IMR-90 (cell line): ENCODE data around the gene CD2. TPM values are rescaled to one million over a fixed set of nuclear protein-coding genes. Genes with fewer than 3 reads are reported as not detected.

Source experiments
- ATAC-seq: fragments of 200-7000 bp; cut with Tn5 transposase; 2 replicates; pipeline ENCODE4 v1.9.1; 2020; ENCODE audit warnings: low read depth, mild to moderate bottlenecking, moderate library complexity
- BruUV-seq: library from RNA; stranded (reverse); fragments of 400-500 nt; replicated peaks from 2 replicates; lab custom pipeline; 2021; lab: Mats Ljungman, UMichigan
- CTCF ChIA-PET: fragments of 300-600 bp; formaldehyde crosslinking; extraction: SDS; loops from one replicate; lab custom pipeline; 2021; ENCODE audit warnings: antibody characterized with exemption; lab: Yijun Ruan, JAX
- POLR2A ChIA-PET: fragments of 300-600 bp; sonication (Branson Sonifier 250); formaldehyde crosslinking; loops from one replicate; lab custom pipeline; 2022; ENCODE audit warnings: antibody characterized with exemption; ENCODE audit not compliant: unreplicated experiment; lab: Charles Lee
- DNase-seq: peaks from one replicate; pipeline ENCODE4 v3.0.0; 2013
- H2AFZ ChIP-seq: replicated peaks from 2 replicates; pipeline ENCODE3; 2013; ENCODE audit warnings: low read length, mild to moderate bottlenecking; ENCODE audit not compliant: poor library complexity
- H2AK5ac ChIP-seq: 2 replicates; pipeline ENCODE4 v1.6.1; 2013; ENCODE audit warnings: low read depth, low read length, inconsistent platforms
- H2AK9ac ChIP-seq: replicated peaks from 2 replicates; pipeline ENCODE3; 2013; ENCODE audit warnings: mild to moderate bottlenecking, low read depth, low read length, moderate library complexity; ENCODE audit not compliant: poor library complexity
- H2BK120ac ChIP-seq: 2 replicates; pipeline ENCODE4 v1.6.1; 2013; ENCODE audit warnings: low read depth, low read length, inconsistent platforms
- H2BK15ac ChIP-seq: 3 replicates; pipeline ENCODE4 v1.6.1; 2013; ENCODE audit warnings: low read depth, low read length, inconsistent platforms
- H2BK20ac ChIP-seq: 2 replicates; pipeline ENCODE4 v1.6.1; 2013; ENCODE audit warnings: low read depth, mild to moderate bottlenecking, inconsistent platforms, low read length, moderate library complexity
- H2BK5ac ChIP-seq: 2 replicates; pipeline ENCODE4 v1.6.1; 2013; ENCODE audit warnings: mild to moderate bottlenecking, low read depth, low read length, inconsistent platforms; ENCODE audit not compliant: poor library complexity, severe bottlenecking
- H3K14ac ChIP-seq: replicated peaks from 2 replicates; pipeline ENCODE4 v1.6.1; 2013; ENCODE audit warnings: low read depth, low read length, inconsistent platforms
- H3K18ac ChIP-seq: 2 replicates; pipeline ENCODE4 v1.6.1; 2013; ENCODE audit warnings: low read depth, low read length, control low read depth
- H3K23ac ChIP-seq: 2 replicates; pipeline ENCODE4 v1.6.1; 2013; ENCODE audit warnings: low read depth, low read length, inconsistent platforms
- H3K27ac ChIP-seq: 2 replicates; pipeline ENCODE4 v1.5.1; 2013; ENCODE audit warnings: mild to moderate bottlenecking, control low read depth, low read length; ENCODE audit not compliant: insufficient read depth
- H3K27me3 ChIP-seq: 2 replicates; pipeline ENCODE4 v1.6.1; 2013; ENCODE audit warnings: low read length; ENCODE audit not compliant: control insufficient read depth, insufficient read depth
- H3K36me3 ChIP-seq: 2 replicates; pipeline ENCODE4 v1.6.1; 2013; ENCODE audit warnings: low read length, mixed read lengths; ENCODE audit not compliant: control insufficient read depth, insufficient read depth
- H3K4ac ChIP-seq: 2 replicates; pipeline ENCODE4 v1.6.1; 2013; ENCODE audit warnings: low read depth, low read length, inconsistent platforms
- H3K4me1 ChIP-seq: 2 replicates; pipeline ENCODE4 v1.6.1; 2013; ENCODE audit warnings: low read length, mixed read lengths; ENCODE audit not compliant: control insufficient read depth, insufficient read depth
- H3K4me2 ChIP-seq: 2 replicates; pipeline ENCODE4 v1.6.1; 2013; ENCODE audit warnings: low read depth, mild to moderate bottlenecking, control low read depth, low read length, moderate library complexity
- H3K4me3 ChIP-seq: 2 replicates; pipeline ENCODE4 v1.5.1; 2013; ENCODE audit warnings: low read depth, mild to moderate bottlenecking, control low read depth, low read length, moderate library complexity; ENCODE audit not compliant: insufficient read depth
- H3K56ac ChIP-seq: 2 replicates; pipeline ENCODE4 v1.6.1; 2013; ENCODE audit warnings: low read length, inconsistent platforms; ENCODE audit not compliant: insufficient read depth; ENCODE audit errors: extremely low read depth
- H3K79me1 ChIP-seq, 2 experiments: 2 replicates each; pipeline ENCODE4 v1.6.1; 2013; ENCODE audit warnings: low read length in 2 of 2, inconsistent platforms in 1 of 2, low read depth in 1 of 2
- H3K9ac ChIP-seq: 2 replicates; pipeline ENCODE4 v1.6.1; 2013; ENCODE audit warnings: low read depth, low read length, control low read depth
- H3K9me1 ChIP-seq: 2 replicates; pipeline ENCODE4 v1.6.1; 2013; ENCODE audit warnings: low read length, inconsistent platforms; ENCODE audit not compliant: insufficient read depth
- H3K9me3 ChIP-seq: 2 replicates; pipeline ENCODE4 v1.6.1; 2013; ENCODE audit warnings: low read length; ENCODE audit not compliant: control insufficient read depth, insufficient read depth
- H4K20me1 ChIP-seq: 2 replicates; pipeline ENCODE4 v1.6.1; 2013; ENCODE audit warnings: low read length, inconsistent platforms; ENCODE audit not compliant: insufficient read depth
- H4K5ac ChIP-seq: 2 replicates; pipeline ENCODE4 v1.6.1; 2013; ENCODE audit warnings: mild to moderate bottlenecking, low read depth, low read length, control low read depth
- H4K8ac ChIP-seq, 2 experiments: 2 replicates each; pipeline ENCODE4 v1.6.1; 2013; ENCODE audit warnings: low read depth in 2 of 2, low read length in 2 of 2, control low read depth in 1 of 2, inconsistent platforms in 1 of 2
- H4K91ac ChIP-seq: 2 replicates; pipeline ENCODE4 v1.6.1; 2013; ENCODE audit warnings: low read depth, low read length, inconsistent platforms; ENCODE audit not compliant: insufficient read depth
- BHLHE40 ChIP-seq: fragments of 150-350 bp; IDR thresholded peaks from 2 replicates; pipeline ENCODE4 v1.6.1; 2016; ENCODE audit warnings: mild to moderate bottlenecking, low read depth, low read length
- CEBPB ChIP-seq: IDR thresholded peaks from 2 replicates; pipeline ENCODE4 v1.6.1; 2012; ENCODE audit warnings: low read depth, low read length, improper control_type of control experiment
- CHD1 ChIP-seq: IDR thresholded peaks from 2 replicates; pipeline ENCODE4 v1.6.1; 2012; ENCODE audit warnings: low read depth, low read length, improper control_type of control experiment
- FOS ChIP-seq: fragments of 150-350 bp; IDR thresholded peaks from 2 replicates; pipeline ENCODE4 v1.6.1; 2016; ENCODE audit warnings: low read depth, low read length
- MAZ ChIP-seq: IDR thresholded peaks from 2 replicates; pipeline ENCODE4 v1.6.1; 2012; ENCODE audit warnings: low read depth, mild to moderate bottlenecking, low read length, improper control_type of control experiment, moderate library complexity, borderline replicate concordance
- MXI1 ChIP-seq: IDR thresholded peaks from 2 replicates; pipeline ENCODE4 v1.6.1; 2012; ENCODE audit warnings: low read depth, mild to moderate bottlenecking, low read length, moderate library complexity, borderline replicate concordance
- NFE2L2 ChIP-seq: fragments of 150-350 bp; IDR thresholded peaks from 2 replicates; pipeline ENCODE4 v1.6.1; 2016; ENCODE audit warnings: low read depth, mild to moderate bottlenecking, low read length
- POLR2A ChIP-seq: IDR thresholded peaks from 2 replicates; pipeline ENCODE4 v1.6.1; 2012; ENCODE audit warnings: mild to moderate bottlenecking, low read depth, low read length
- RCOR1 ChIP-seq: IDR thresholded peaks from 2 replicates; pipeline ENCODE4 v1.6.1; 2012; ENCODE audit warnings: mild to moderate bottlenecking, low read length, improper control_type of control experiment; ENCODE audit not compliant: insufficient replicate concordance
- RFX5 ChIP-seq: IDR thresholded peaks from 2 replicates; pipeline ENCODE4 v1.8.0; 2012; ENCODE audit warnings: low read depth, mild to moderate bottlenecking, low read length, moderate library complexity
- SMC3 ChIP-seq: fragments of 150-350 bp; IDR thresholded peaks from 2 replicates; pipeline ENCODE4 v1.6.1; 2016; ENCODE audit warnings: low read depth, mild to moderate bottlenecking, antibody characterized with exemption, low read length, moderate library complexity
- WGBS, 2 experiments: methylation state at CpG; one replicate each; pipeline versions ENCODE4 v1.1.5 to v1.1.7; 2013; ENCODE audit warnings: missing lambda C conversion rate in 2 of 2; ENCODE audit not compliant: insufficient read length in 1 of 2; ENCODE audit errors: extremely low coverage in 2 of 2; 5-methylcytosine and 5-hydroxymethylcytosine counted together
- dilution Hi-C: fragments of 300-500 bp; cut with HindIII; formaldehyde crosslinking; loops from one replicate; pipeline ENCODE4 v1.14.3; 2018; ENCODE audit warnings: low sequenced_read_pairs; ENCODE audit not compliant: unreplicated experiment
- in situ Hi-C: fragments of 300-500 bp; cut with MboI; formaldehyde crosslinking; loops from 3 replicates; pipeline ENCODE4 v1.14.3; 2019; ENCODE audit warnings: low sequenced_read_pairs, inconsistent platforms, mixed read lengths
- intact Hi-C: fragments of 100-400 bp; cut with micrococcal nuclease; formaldehyde crosslinking; loops from 2 replicates; pipeline ENCODE4 v1.10.0; 2022
- polyA plus RNA-seq, 3 experiments: library from polyadenylated mRNA; depleted of rRNA; stranded (reverse); fragments of >200 nt; gene quantifications; 2 replicates each; pipeline ENCODE4 v1.2.3, GENCODE V29; 2012; ENCODE audit warnings: low replicate concordance in 1 of 3
- total RNA-seq: library from RNA; depleted of rRNA; stranded (reverse); fragments of >200 nt; gene quantifications from 2 replicates; pipeline ENCODE4 v1.2.3, GENCODE V29; 2012
- TF ChIP-seq, protein P1 (sequence below): conservative IDR thresholded peaks from 2 replicates; pipeline ENCODE4 v1.5.1; 2012; ENCODE audit warnings: mild to moderate bottlenecking, low read depth, low read length, improper control_type of control experiment
- TF ChIP-seq, protein P2 (sequence below): fragments of 150-350 bp; IDR thresholded peaks from 2 replicates; pipeline ENCODE4 v1.6.1; 2017; ENCODE audit warnings: mild to moderate bottlenecking, antibody characterized with exemption, low read length, low read depth

CD2 gene
- total and polyA plus RNA-seq, 2 of the 4 experiments (the other 2 are of a cell fraction), result not detected

- no peak for TF ChIP-seq MXI1
- no peak for TF ChIP-seq FOS
These were observed 22.8 kb upstream of the CD2 start (continued) for GRCh38 chr1:116731439-116731838.

DNA sequence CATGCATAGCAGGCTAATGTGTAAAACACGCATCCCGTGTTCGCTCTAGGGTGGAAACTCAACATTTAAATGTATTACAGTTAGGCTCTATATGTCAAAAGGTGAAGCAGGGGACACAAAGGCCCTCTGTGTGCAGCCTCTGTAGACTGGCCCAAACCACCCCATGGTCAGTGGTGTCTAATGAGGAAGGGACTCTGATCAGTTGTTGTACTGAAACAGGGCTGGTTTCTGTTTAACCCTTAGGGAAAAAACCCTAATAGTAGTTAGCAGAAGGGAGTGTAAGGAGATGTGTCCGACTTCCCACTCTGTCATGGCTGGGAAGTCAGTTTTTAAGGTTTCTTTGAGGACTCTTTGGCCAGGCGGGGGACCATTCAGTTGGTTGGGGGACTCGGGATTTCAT lies 21.5 kb upstream of the CD2 start:
- Histone ChIP-seq H2AK9ac (no peak overlapping the region), H3K18ac (no peak overlapping the region), H2BK20ac (no peak overlapping the region), H2AFZ (no peak overlapping the region), H2BK120ac (no peak overlapping the region), H2AK5ac (no peak overlapping the region), H3K4me2 (no peak overlapping the region), H3K27ac (no peak overlapping the region), H3K14ac (no peak overlapping the region), H2BK15ac (no peak overlapping the region), H3K4me3 (no peak overlapping the region), H3K56ac (no peak overlapping the region), H4K20me1 (no peaks in the 10 kb centered on the region), H2BK5ac (no peak overlapping the region), H4K8ac (no peak overlapping the region), H3K9me1 (no peaks in the 10 kb centered on the region), H3K27me3 (peaks cover 1% of the 10 kb centered on the region; the same call in 1 of the 2 replicates), H3K9me3 (no peaks in the 10 kb centered on the region), H3K4ac (no peak overlapping the region), H3K4me1 (no peaks in the 10 kb centered on the region), H4K5ac (no peak overlapping the region), H4K91ac (no peak overlapping the region), H3K9ac (no peak overlapping the region), H3K79me1 (no peaks in the 10 kb centered on the region), H3K23ac (no peak overlapping the region), H3K36me3 (no peaks in the 10 kb centered on the region)
- POLR2A ChIA-PET, result no interaction called here
- dilution Hi-C loops, result no loop called here
- TF ChIP-seq RFX5 (no peak), POLR2A (no peak), MXI1 (no peak), MAZ (no peak), CHD1 (no peak), CEBPB (no peak), RCOR1 (no peak), NFE2L2 (no peak), SMC3 (no peak), BHLHE40 (no peak)
- TF ChIP-seq, protein P1, sequence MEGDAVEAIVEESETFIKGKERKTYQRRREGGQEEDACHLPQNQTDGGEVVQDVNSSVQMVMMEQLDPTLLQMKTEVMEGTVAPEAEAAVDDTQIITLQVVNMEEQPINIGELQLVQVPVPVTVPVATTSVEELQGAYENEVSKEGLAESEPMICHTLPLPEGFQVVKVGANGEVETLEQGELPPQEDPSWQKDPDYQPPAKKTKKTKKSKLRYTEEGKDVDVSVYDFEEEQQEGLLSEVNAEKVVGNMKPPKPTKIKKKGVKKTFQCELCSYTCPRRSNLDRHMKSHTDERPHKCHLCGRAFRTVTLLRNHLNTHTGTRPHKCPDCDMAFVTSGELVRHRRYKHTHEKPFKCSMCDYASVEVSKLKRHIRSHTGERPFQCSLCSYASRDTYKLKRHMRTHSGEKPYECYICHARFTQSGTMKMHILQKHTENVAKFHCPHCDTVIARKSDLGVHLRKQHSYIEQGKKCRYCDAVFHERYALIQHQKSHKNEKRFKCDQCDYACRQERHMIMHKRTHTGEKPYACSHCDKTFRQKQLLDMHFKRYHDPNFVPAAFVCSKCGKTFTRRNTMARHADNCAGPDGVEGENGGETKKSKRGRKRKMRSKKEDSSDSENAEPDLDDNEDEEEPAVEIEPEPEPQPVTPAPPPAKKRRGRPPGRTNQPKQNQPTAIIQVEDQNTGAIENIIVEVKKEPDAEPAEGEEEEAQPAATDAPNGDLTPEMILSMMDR, result no peak
- TF ChIP-seq, protein P2, sequence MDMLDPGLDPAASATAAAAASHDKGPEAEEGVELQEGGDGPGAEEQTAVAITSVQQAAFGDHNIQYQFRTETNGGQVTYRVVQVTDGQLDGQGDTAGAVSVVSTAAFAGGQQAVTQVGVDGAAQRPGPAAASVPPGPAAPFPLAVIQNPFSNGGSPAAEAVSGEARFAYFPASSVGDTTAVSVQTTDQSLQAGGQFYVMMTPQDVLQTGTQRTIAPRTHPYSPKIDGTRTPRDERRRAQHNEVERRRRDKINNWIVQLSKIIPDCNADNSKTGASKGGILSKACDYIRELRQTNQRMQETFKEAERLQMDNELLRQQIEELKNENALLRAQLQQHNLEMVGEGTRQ, result no peak
- no peak for DNase-seq
- intact Hi-C loops, result no loop called here
- ATAC-seq, result no peak
- CTCF ChIA-PET, result no interaction called here
- BruUV-seq, result no TSS peak
- no CpG with 5 or more reads among the region's 6 CpGs for WGBS, 2 experiments
- in situ Hi-C loops, result loop anchor here (5.0 to 25.0 kb wide), 2 partner anchors 320 to 555 kb away; no protein-coding TSS in a partner anchor
